Activated naive CD8-positive, alpha-beta T cell treated with anti-CD3 and anti-CD28 coated beads, Interleukin-2, amount 50 U/mL, for 24 hours (primary cell): Measurements from ENCODE around the gene ALDH4A1.

Source experiments
- ATAC-seq: fragments of 150-1000 bp; cut with Tn5 transposase; one replicate; pipeline ENCODE4 v1.10.0; 2021
- DNase-seq: peaks from one replicate; pipeline ENCODE4 v3.0.0; 2021
- H3K27ac Mint-ChIP-seq: one replicate; pipeline ENCODE4 v1.8.0; 2021; ENCODE audit warnings: mild to moderate bottlenecking, mixed read lengths
- H3K27me3 Mint-ChIP-seq: one replicate; pipeline ENCODE4 v1.8.0; 2021; ENCODE audit warnings: mixed read lengths
- H3K36me3 Mint-ChIP-seq: one replicate; pipeline ENCODE4 v1.8.0; 2021; ENCODE audit warnings: low read depth, mixed read lengths
- H3K4me1 Mint-ChIP-seq: one replicate; pipeline ENCODE4 v1.8.0; 2021; ENCODE audit warnings: mixed read lengths
- H3K4me3 Mint-ChIP-seq: one replicate; pipeline ENCODE4 v1.8.0; 2021; ENCODE audit warnings: mild to moderate bottlenecking, moderate library complexity, mixed read lengths
- H3K9me3 Mint-ChIP-seq: one replicate; pipeline ENCODE4 v1.8.0; 2021; ENCODE audit warnings: mixed read lengths

ALDH4A1 gene

GRCh38 chr1:18884419-18884717 lies 18.0 kb downstream of the ALDH4A1 start:
- no peak overlapping the region for H3K27ac Mint-ChIP-seq
- no peak for ATAC-seq
- no peaks in the 10 kb centered on the region for H3K36me3 Mint-ChIP-seq

GRCh38 chr1:18883636-18884418 lies 18.5 kb downstream of the ALDH4A1 start:
- Mint-ChIP-seq H3K27ac (no peak overlapping the region), H3K4me1 (no peaks in the 10 kb centered on the region), H3K27me3 (no peaks in the 10 kb centered on the region), H3K4me3 (no peak overlapping the region), H3K36me3 (no peaks in the 10 kb centered on the region), H3K9me3 (no peaks in the 10 kb centered on the region)
- ATAC-seq (peak; percentile 61), DNase-seq (peak; percentile 82)

More at GRCh38 chr1:18884419-18884717, 18.0 kb downstream of the ALDH4A1 start:
- Mint-ChIP-seq H3K9me3 (no peaks in the 10 kb centered on the region), H3K4me3 (no peak overlapping the region), H3K4me1 (no peaks in the 10 kb centered on the region), H3K27me3 (no peaks in the 10 kb centered on the region)
- DNase-seq: no peak

GRCh38 chr1:18883079-18883478 lies 19.3 kb downstream of the ALDH4A1 start:
- Mint-ChIP-seq H3K27ac (no peak overlapping the region), H3K27me3 (no peaks in the 10 kb centered on the region), H3K36me3 (no peaks in the 10 kb centered on the region), H3K4me3 (no peak overlapping the region), H3K9me3 (no peaks in the 10 kb centered on the region), H3K4me1 (no peaks in the 10 kb centered on the region)
- ATAC-seq (no peak), DNase-seq (no peak)

DNA sequence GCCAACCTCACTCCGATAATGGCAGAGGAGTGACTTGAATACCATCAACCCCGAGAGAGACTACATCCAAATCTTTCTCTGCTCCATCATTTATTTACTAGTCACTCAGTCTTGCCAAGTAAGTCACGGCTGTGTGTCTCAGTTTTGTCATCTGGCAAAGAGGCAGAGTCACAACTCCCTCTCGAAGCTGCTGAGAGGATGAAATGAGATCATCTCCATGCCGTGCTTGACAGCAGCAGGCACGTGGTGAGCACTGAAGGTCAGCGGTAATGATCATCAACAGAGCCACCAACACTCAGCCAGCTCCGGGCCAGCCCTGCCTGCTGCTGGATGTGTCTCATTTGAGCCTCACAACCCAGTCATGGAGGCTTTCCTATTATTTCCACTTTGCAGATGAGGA lies 19.9 kb downstream of the ALDH4A1 start:
- Mint-ChIP-seq H3K27ac (no peak overlapping the region), H3K27me3 (no peaks in the 10 kb centered on the region), H3K36me3 (no peaks in the 10 kb centered on the region), H3K4me3 (no peak overlapping the region), H3K4me1 (no peaks in the 10 kb centered on the region), H3K9me3 (no peaks in the 10 kb centered on the region)
- no peak for ATAC-seq
- DNase-seq: no peak

GRCh38 chr1:18881642-18882431 lies 20.5 kb downstream of the ALDH4A1 start:
- no peaks in the 10 kb centered on the region for H3K27me3 Mint-ChIP-seq
- H3K9me3 Mint-ChIP-seq: no peaks in the 10 kb centered on the region
- no peak overlapping the region for H3K4me3 Mint-ChIP-seq
- ATAC-seq (no peak), DNase-seq (no peak)
- H3K4me1 Mint-ChIP-seq: no peaks in the 10 kb centered on the region
- no peaks in the 10 kb centered on the region for H3K36me3 Mint-ChIP-seq
- no peak overlapping the region for H3K27ac Mint-ChIP-seq

GRCh38 chr1:18881164-18881563 lies 21.2 kb downstream of the ALDH4A1 start:
- no peaks in the 10 kb centered on the region for H3K36me3 Mint-ChIP-seq
- H3K4me3 Mint-ChIP-seq: no peak overlapping the region
- no peak for ATAC-seq
- H3K27me3 Mint-ChIP-seq: no peaks in the 10 kb centered on the region
- no peaks in the 10 kb centered on the region for H3K9me3 Mint-ChIP-seq
- DNase-seq: no peak
- H3K4me1 Mint-ChIP-seq: no peaks in the 10 kb centered on the region
- no peak overlapping the region for H3K27ac Mint-ChIP-seq

DNA sequence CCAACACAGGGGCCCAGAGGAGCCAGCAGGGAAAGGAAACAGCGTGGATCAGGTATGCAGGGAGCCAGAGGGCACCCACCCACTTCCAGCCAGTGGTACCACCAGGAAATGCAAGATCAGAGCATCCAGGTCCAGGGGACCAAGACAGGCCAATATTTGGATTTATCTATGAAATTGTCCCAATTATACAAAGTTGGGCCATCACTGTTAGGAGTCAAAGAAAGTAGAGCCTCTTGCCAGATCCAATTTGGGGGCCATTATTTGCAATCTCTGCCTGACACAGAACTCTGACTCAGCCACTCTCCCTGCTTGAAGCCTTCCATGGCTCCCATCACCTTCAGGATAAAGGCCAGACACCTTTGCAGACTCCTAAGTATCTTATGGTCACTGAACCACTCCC lies 21.8 kb downstream of the ALDH4A1 start:
- no peaks in the 10 kb centered on the region for H3K36me3 Mint-ChIP-seq
- no peak overlapping the region for H3K4me3 Mint-ChIP-seq
- no peaks in the 10 kb centered on the region for H3K4me1 Mint-ChIP-seq
- no peak for DNase-seq
- no peaks in the 10 kb centered on the region for H3K27me3 Mint-ChIP-seq
- no peak for ATAC-seq
- H3K9me3 Mint-ChIP-seq: no peaks in the 10 kb centered on the region
- no peak overlapping the region for H3K27ac Mint-ChIP-seq

GRCh38 chr1:18879791-18880309 lies 22.5 kb downstream of the ALDH4A1 start:
- no peak overlapping the region for H3K4me3 Mint-ChIP-seq
- no peaks in the 10 kb centered on the region for H3K4me1 Mint-ChIP-seq
- no peaks in the 10 kb centered on the region for H3K9me3 Mint-ChIP-seq
- DNase-seq (no peak), ATAC-seq (no peak)
- no peak overlapping the region for H3K27ac Mint-ChIP-seq
- H3K36me3 Mint-ChIP-seq: no peaks in the 10 kb centered on the region
- no peaks in the 10 kb centered on the region for H3K27me3 Mint-ChIP-seq

DNA sequence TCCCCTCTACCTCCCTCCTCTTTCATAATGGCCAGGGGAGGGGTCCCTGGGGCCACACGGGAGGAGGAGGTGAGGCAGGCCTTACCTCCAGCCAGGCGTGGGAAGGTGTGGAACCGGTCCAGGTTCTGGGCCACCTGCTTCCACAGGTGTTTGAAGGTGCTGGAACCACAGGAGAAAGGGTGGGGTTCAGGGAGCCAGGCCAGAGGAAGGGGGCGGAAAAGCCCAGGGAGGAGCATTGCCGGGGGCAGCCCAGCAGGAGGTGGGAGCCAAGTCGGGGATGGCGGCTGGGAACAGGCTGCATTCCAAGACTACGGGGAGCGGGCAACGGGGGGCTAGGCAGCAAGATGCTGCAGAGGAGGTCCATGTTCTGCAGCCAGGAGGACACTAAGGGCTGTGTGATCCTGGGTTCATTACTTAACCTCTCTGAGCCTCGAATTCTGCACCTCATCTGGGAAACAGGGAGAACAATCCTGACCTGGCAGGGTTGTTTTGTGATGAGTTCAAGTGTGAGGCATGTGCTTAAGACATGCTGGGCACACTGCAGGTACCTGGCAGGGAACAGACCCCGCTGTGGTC lies 23.1 kb downstream of the ALDH4A1 start:
- H3K9me3 Mint-ChIP-seq: no peaks in the 10 kb centered on the region
- DNase-seq (no peak), ATAC-seq (no peak)
- H3K4me3 Mint-ChIP-seq: no peak overlapping the region
- H3K4me1 Mint-ChIP-seq: no peaks in the 10 kb centered on the region
- H3K36me3 Mint-ChIP-seq: no peaks in the 10 kb centered on the region
- no peaks in the 10 kb centered on the region for H3K27me3 Mint-ChIP-seq
- no peak overlapping the region for H3K27ac Mint-ChIP-seq

- no peaks in the 10 kb centered on the region for H3K36me3 Mint-ChIP-seq
- no peaks in the 10 kb centered on the region for H3K27me3 Mint-ChIP-seq
- DNase-seq (no peak), ATAC-seq (no peak)
- no peak overlapping the region for H3K4me3 Mint-ChIP-seq
- H3K27ac Mint-ChIP-seq: no peak overlapping the region
- no peaks in the 10 kb centered on the region for H3K4me1 Mint-ChIP-seq
- H3K9me3 Mint-ChIP-seq: no peaks in the 10 kb centered on the region
Observed at GRCh38 chr1:18878538-18879214, 23.7 kb downstream of the ALDH4A1 start.

GRCh38 chr1:18877282-18877681 lies 25.1 kb downstream of the ALDH4A1 start:
- H3K9me3 Mint-ChIP-seq: no peaks in the 10 kb centered on the region
- no peak overlapping the region for H3K4me3 Mint-ChIP-seq
- H3K27me3 Mint-ChIP-seq: no peaks in the 10 kb centered on the region
- H3K27ac Mint-ChIP-seq: no peak overlapping the region
- ATAC-seq (no peak), DNase-seq (no peak)
- no peaks in the 10 kb centered on the region for H3K36me3 Mint-ChIP-seq
- H3K4me1 Mint-ChIP-seq: no peaks in the 10 kb centered on the region

- no peaks in the 10 kb centered on the region for H3K27me3 Mint-ChIP-seq
- H3K27ac Mint-ChIP-seq: no peak overlapping the region
- DNase-seq (no peak), ATAC-seq (no peak)
- no peak overlapping the region for H3K4me3 Mint-ChIP-seq
- H3K4me1 Mint-ChIP-seq: no peaks in the 10 kb centered on the region
- H3K36me3 Mint-ChIP-seq: no peaks in the 10 kb centered on the region
- no peaks in the 10 kb centered on the region for H3K9me3 Mint-ChIP-seq
Observed at GRCh38 chr1:18876210-18876609, 26.1 kb downstream of the ALDH4A1 start.

GRCh38 chr1:18875796-18876128 lies 26.6 kb downstream of the ALDH4A1 start:
- DNase-seq (no peak), ATAC-seq (no peak)
- H3K4me1 Mint-ChIP-seq: no peaks in the 10 kb centered on the region
- H3K4me3 Mint-ChIP-seq: no peak overlapping the region
- H3K27ac Mint-ChIP-seq: no peak overlapping the region
- H3K27me3 Mint-ChIP-seq: no peaks in the 10 kb centered on the region
- no peaks in the 10 kb centered on the region for H3K9me3 Mint-ChIP-seq
- H3K36me3 Mint-ChIP-seq: no peaks in the 10 kb centered on the region

DNA sequence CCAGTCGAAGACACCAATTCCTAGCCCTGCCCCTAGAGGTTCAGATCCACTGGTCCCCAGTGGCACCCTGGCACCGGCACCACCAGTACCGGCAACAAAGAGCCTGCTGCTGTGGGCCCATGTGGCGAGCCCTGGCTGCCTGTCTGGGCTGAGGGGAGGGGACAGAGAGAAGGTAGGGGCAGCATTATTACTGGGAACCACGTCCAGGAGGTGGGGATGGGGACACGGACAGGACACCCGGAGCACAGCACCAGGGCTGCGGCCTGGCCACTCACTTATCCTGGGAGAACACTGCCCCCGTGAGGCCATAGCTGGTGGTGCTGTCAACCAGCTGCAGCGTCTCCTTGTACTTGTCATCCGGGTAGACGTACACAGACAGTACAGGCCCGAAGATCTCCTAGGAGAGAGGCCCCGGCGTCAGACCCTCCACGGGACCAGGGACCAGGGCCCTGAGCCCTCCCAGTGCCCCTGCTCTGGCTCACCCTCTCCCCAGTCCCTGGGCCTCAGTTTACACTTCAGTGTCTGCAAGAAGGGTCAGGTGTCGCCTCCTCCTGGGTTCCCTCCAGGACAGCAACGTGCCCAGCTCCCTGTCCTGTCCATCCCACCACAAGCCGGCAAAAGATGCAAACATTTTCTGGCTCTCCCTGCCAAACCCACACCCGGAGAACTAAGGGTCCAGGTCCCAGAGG lies 27.1 kb downstream of the ALDH4A1 start:
- Mint-ChIP-seq H3K4me1 (no peaks in the 10 kb centered on the region), H3K27me3 (no peaks in the 10 kb centered on the region), H3K27ac (no peak overlapping the region), H3K4me3 (no peak overlapping the region), H3K36me3 (no peaks in the 10 kb centered on the region), H3K9me3 (no peaks in the 10 kb centered on the region)
- ATAC-seq (peak; percentile 50), DNase-seq (peak; percentile 73)
